LNCaP clone FGC (cell line): Measurements from ENCODE around the gene STIM1.

Source experiments
- DNase-seq: peaks from one replicate; pipeline ENCODE4 v3.0.0-alpha.2; 2011; ENCODE audit warnings: low read depth
- H3K4me3 ChIP-seq: 2 replicates; pipeline ENCODE4 v1.5.1; 2011; ENCODE audit warnings: mild to moderate bottlenecking, low read depth, low read length, control low read depth
- CTCF ChIP-seq: IDR thresholded peaks from 2 replicates; pipeline ENCODE4 v1.5.1; 2012; ENCODE audit warnings: mild to moderate bottlenecking; ENCODE audit not compliant: control insufficient read depth, insufficient read depth; ENCODE audit errors: extremely low read depth

STIM1 gene

DNA sequence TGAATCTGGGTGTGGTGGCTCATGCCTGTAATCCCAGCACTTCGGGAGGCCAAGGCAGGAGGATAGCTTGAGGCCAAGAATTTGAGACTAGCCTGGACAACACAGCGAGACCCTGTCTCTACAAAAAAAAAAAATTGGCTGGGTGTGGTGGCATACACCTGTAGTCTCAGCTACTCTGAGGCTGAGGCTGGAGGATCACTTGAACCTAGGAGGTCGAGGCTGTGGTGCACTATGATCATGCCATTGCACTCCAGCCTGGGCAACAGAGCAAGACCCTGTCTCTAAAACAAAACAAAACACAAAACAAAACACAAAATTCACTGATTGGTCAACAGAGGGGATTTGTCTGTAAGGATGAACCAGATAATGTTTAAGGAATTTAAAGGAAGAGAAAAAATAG lies 113.7 kb downstream of the STIM1 start:
- DNase-seq = no peak
- no peak for TF ChIP-seq CTCF
- no peak overlapping the region for H3K4me3 ChIP-seq

DNA sequence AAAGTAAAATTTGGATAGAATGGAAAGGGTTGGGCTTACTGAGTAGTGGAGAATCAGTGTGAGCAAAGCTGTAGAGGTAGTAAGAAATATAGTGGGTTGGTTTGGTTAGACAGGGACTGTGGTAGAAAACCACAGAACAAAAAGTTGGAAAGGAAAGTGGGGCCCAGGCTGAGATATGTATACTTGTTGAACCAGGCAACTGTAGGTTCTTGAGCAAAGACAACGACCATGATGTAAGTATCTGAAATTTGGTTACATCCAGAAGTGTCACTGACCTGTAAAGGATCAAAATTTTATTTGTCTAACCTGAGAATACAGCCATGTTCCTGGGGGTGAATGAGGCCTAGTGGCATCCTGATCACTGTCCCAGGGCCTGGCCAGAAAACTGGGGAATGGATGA lies 114.1 kb downstream of the STIM1 start:
- H3K4me3 ChIP-seq = no peak overlapping the region
- DNase-seq = no peak
- no peak for TF ChIP-seq CTCF

GRCh38 chr11:3970108-3970507 lies 114.6 kb downstream of the STIM1 start:
- no peak for TF ChIP-seq CTCF
- no peak for DNase-seq

DNA sequence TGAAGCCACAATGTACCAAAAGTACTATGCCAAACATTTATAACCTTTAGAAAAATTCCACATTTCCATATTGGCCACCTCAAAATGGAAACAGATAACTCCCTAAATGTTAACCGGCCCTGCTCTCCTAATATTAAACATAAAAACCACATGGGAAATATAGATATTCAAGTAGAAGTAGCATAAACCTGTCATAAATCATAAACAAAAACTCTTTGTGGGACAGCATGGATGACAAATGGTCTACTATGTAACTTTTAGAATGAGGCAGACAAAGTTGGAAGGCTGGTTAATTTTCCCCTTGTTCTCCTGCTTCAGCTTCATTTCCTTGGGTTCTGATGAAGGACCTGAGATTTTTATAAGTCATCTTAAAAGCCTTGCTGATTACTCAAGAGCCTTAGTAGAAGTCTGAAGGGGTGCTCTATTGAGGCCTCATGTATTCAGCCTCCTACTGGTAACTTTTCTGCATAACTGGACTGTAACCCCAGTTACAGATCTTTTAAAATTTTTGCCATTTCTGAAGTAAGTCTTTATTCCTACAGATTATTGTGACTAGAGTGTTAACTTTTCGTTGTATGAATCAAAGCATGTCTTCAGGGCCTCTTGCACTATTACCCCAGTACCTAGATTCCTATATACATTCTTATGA lies 116.4 kb downstream of the STIM1 start:
- TF ChIP-seq CTCF = no peak
- no peak overlapping the region for H3K4me3 ChIP-seq
- DNase-seq = no peak

More at GRCh38 chr11:3970108-3970507, 114.6 kb downstream of the STIM1 start:
- no peak overlapping the region for H3K4me3 ChIP-seq

- no peak for TF ChIP-seq CTCF
- no peak for DNase-seq
These were observed 117.0 kb downstream of the STIM1 start for GRCh38 chr11:3972431-3972830.

GRCh38 chr11:3977078-3977477 lies 121.6 kb downstream of the STIM1 start:
- no peak for TF ChIP-seq CTCF
- H3K4me3 ChIP-seq = no peak overlapping the region
- no peak for DNase-seq

More at GRCh38 chr11:3972431-3972830, 117.0 kb downstream of the STIM1 start:
- H3K4me3 ChIP-seq = no peak overlapping the region

GRCh38 chr11:3981084-3981633 lies 125.7 kb downstream of the STIM1 start:
- DNase-seq = no peak
- no peak overlapping the region for H3K4me3 ChIP-seq
- TF ChIP-seq CTCF = no peak
